PC-9 (cell line): ENCODE data around the gene TSNAX. TPM values are rescaled to one million over a fixed set of nuclear protein-coding genes. Genes with fewer than 3 reads are reported as not detected.
"Not testable (repeated sequence)": the region's sequence is repeated elsewhere in the genome, so short reads cannot be mapped to it uniquely, and the experiment has no call there.

Source experiments
- BruUV-seq: library from RNA; stranded (reverse); fragments of 400-500 nt; replicated peaks from 2 replicates; lab custom pipeline; 2021; lab: Mats Ljungman, UMichigan
- CTCF ChIA-PET: fragments of 300-600 bp; sonication (Branson Sonifier 250); formaldehyde crosslinking; loops from one replicate; lab custom pipeline; 2022; ENCODE audit warnings: antibody characterized with exemption; lab: Charles Lee
- POLR2A ChIA-PET: fragments of 300-600 bp; sonication (Branson Sonifier 250); formaldehyde crosslinking; loops from one replicate; lab custom pipeline; 2022; ENCODE audit warnings: antibody characterized with exemption; ENCODE audit not compliant: unreplicated experiment; lab: Charles Lee
- DNase-seq, 2 experiments: peaks; one replicate each; pipeline versions ENCODE4 v3.0.0 to v3.0.0-alpha.2; 2015 to 2022; ENCODE audit warnings: mixed read lengths in 1 of 2
- H2AFZ ChIP-seq: fragments of 200-600 bp; sonication (generic); 2 replicates; pipeline ENCODE4 v1.8.1; 2017; ENCODE audit warnings: antibody characterized with exemption
- H3F3A ChIP-seq: fragments of 200-600 bp; sonication (generic); 2 replicates; pipeline ENCODE4 v1.8.1; 2017; ENCODE audit warnings: antibody characterized with exemption, mild to moderate bottlenecking, low read depth; ENCODE audit not compliant: insufficient read depth
- H3K27ac ChIP-seq: fragments of 200-600 bp; sonication (generic); 2 replicates; pipeline ENCODE4 v1.6.1; 2016; ENCODE audit warnings: mixed run types
- H3K27me3 ChIP-seq: fragments of 200-600 bp; sonication (generic); 2 replicates; pipeline ENCODE4 v1.6.1; 2016; ENCODE audit warnings: low read depth, mixed run types; ENCODE audit not compliant: insufficient read depth
- H3K36me3 ChIP-seq: fragments of 200-600 bp; sonication (generic); 2 replicates; pipeline ENCODE4 v1.6.1; 2016; ENCODE audit warnings: low read depth, mixed run types
- H3K4me1 ChIP-seq: fragments of 200-600 bp; sonication (generic); replicated peaks from 2 replicates; pipeline ENCODE4 v1.6.1; 2016; ENCODE audit warnings: mixed run types; ENCODE audit not compliant: insufficient read depth
- H3K4me2 ChIP-seq: fragments of 200-600 bp; sonication (generic); 2 replicates; pipeline ENCODE4 v1.6.1; 2017; ENCODE audit warnings: mixed run types
- H3K4me3 ChIP-seq: fragments of 200-600 bp; sonication (generic); 2 replicates; pipeline ENCODE4 v1.6.1; 2016; ENCODE audit warnings: mixed run types
- H3K79me2 ChIP-seq: fragments of 200-600 bp; sonication (generic); 2 replicates; pipeline ENCODE4 v1.6.1; 2017; ENCODE audit warnings: low read depth, mixed run types
- H3K9me2 ChIP-seq: fragments of 200-600 bp; sonication (generic); 2 replicates; pipeline ENCODE4 v1.8.1; 2017; ENCODE audit warnings: mild to moderate bottlenecking; ENCODE audit not compliant: insufficient read depth
- H3K9me3 ChIP-seq: fragments of 200-600 bp; sonication (generic); 2 replicates; pipeline ENCODE4 v1.8.1; 2016; ENCODE audit warnings: low read depth; ENCODE audit not compliant: insufficient read depth
- H4K20me1 ChIP-seq: fragments of 200-600 bp; sonication (generic); 2 replicates; pipeline ENCODE4 v1.8.1; 2017; ENCODE audit not compliant: insufficient read depth
- EZH2 ChIP-seq: fragments of 200-600 bp; sonication (generic); IDR thresholded peaks from 2 replicates; pipeline ENCODE4 v1.8.0; 2017; ENCODE audit warnings: antibody characterized with exemption, low read depth
- intact Hi-C: fragments of 100-400 bp; cut with micrococcal nuclease; formaldehyde crosslinking; loops from one replicate; pipeline ENCODE4 v1.10.0; 2022; ENCODE audit not compliant: unreplicated experiment
- total RNA-seq: library from RNA; stranded (reverse); gene quantifications from 2 replicates; pipeline ENCODE4 v1.2.3, GENCODE V29; 2021
- TF ChIP-seq, protein P1 (sequence below): fragments of 200-600 bp; sonication (generic); conservative IDR thresholded peaks from 2 replicates; pipeline ENCODE4 v1.6.1; 2017; ENCODE audit warnings: mixed run types, antibody characterized with exemption, mild to moderate bottlenecking, moderate library complexity

The TSNAX gene
- total RNA-seq, 1 experiment from 2014 or later: 32.1 TPM

DNA sequence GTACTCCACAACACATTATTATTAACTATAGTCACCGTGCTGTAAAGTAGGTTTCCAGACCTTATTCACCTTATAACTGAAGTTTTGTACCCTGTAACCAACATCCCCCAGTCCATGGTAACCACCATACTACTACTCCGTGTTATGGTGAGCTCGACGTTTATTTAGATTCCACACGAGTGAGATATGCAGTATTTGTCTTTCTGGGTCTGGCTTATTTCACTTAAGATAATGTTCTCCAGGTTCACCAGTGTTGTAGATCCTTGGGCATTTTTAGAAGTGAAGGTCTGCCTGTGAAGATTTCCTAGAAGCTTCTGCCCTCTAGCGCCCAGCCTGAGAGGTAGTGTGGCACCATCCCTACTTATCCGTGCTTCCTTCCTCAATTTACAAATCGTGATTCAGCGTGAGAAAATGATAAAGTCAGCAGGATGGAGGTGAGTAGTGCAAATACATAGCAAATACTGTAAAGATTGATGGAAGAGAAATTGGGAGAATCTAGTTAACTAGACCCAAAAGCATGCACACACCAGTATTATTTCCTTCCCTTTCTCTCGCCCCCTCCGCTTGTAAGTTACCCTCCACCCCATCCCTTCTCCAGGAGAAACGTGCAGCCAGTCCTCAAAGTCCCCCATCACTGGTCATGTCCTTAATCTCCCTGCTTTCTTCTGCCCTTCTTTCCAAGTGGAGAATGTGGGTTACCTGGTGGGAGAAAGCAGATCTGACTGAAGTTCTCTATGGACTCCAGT, 62.2 kb downstream of the TSNAX start:
- CTCF ChIA-PET: interaction anchor here (0.5 to 0.6 kb wide), 2 partner anchors 29 to 422 kb away, joined by 4 to 5 read pairs; no protein-coding TSS in a partner anchor
- Histone ChIP-seq H3K4me3 (no peak overlapping the region), H3F3A (no peaks in the 10 kb centered on the region), H3K79me2 (no peaks in the 10 kb centered on the region), H3K4me1 (no peaks in the 10 kb centered on the region), H3K27ac (no peak overlapping the region), H3K4me2 (no peak overlapping the region), H3K9me2 (no peaks in the 10 kb centered on the region), H3K27me3 (no peaks in the 10 kb centered on the region), H4K20me1 (no peaks in the 10 kb centered on the region), H2AFZ (no peak overlapping the region), H3K36me3 (no peaks in the 10 kb centered on the region), H3K9me3 (no peaks in the 10 kb centered on the region)
- peak; percentile 34 to 56 for DNase-seq
- TF ChIP-seq, protein P1, sequence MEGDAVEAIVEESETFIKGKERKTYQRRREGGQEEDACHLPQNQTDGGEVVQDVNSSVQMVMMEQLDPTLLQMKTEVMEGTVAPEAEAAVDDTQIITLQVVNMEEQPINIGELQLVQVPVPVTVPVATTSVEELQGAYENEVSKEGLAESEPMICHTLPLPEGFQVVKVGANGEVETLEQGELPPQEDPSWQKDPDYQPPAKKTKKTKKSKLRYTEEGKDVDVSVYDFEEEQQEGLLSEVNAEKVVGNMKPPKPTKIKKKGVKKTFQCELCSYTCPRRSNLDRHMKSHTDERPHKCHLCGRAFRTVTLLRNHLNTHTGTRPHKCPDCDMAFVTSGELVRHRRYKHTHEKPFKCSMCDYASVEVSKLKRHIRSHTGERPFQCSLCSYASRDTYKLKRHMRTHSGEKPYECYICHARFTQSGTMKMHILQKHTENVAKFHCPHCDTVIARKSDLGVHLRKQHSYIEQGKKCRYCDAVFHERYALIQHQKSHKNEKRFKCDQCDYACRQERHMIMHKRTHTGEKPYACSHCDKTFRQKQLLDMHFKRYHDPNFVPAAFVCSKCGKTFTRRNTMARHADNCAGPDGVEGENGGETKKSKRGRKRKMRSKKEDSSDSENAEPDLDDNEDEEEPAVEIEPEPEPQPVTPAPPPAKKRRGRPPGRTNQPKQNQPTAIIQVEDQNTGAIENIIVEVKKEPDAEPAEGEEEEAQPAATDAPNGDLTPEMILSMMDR: peak; percentile 82
- no peak for TF ChIP-seq EZH2
- intact Hi-C loops: loop anchor here (1.0 kb wide), 1 partner anchor 233 kb away; no protein-coding TSS in a partner anchor
- BruUV-seq: no TSS peak
- POLR2A ChIA-PET: no interaction called here

DNA sequence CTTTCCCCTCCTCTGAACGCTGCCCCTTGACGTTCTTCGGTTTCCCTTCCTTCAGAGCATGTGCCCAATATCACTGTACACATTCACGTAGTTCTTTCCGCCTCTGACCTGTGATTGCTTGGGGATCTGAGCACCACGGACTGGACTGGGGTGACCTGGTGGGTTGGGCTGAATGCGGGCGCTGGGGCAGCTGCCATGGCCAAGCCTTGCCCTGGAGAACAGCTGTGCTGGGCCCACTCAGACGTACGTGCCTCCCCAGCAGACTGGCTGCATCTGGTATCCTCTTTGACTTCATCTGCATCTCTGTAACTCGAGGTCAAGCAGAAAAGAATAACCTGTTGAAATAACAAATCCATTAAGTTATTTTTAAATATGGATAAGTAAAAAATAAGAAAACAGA, 63.0 kb downstream of the TSNAX start:
- TF ChIP-seq, protein P1: no peak
- TF ChIP-seq EZH2: no peak
- no peaks in the 10 kb centered on the region for H3K4me1 ChIP-seq
- POLR2A ChIA-PET: no interaction called here
- CTCF ChIA-PET: no interaction called here
- no peak overlapping the region for H3K4me3 ChIP-seq
- no peaks in the 10 kb centered on the region for H3K27me3 ChIP-seq
- H3K4me2 ChIP-seq: no peak overlapping the region
- H3K9me2 ChIP-seq: no peaks in the 10 kb centered on the region
- intact Hi-C loops: no loop called here
- no peaks in the 10 kb centered on the region for H3K36me3 ChIP-seq
- no peaks in the 10 kb centered on the region for H3F3A ChIP-seq
- H3K27ac ChIP-seq: no peak overlapping the region
- no peak for DNase-seq
- H3K79me2 ChIP-seq: no peaks in the 10 kb centered on the region
- no TSS peak for BruUV-seq
- H2AFZ ChIP-seq: no peak overlapping the region
- no peaks in the 10 kb centered on the region for H4K20me1 ChIP-seq
- no peaks in the 10 kb centered on the region for H3K9me3 ChIP-seq

DNA sequence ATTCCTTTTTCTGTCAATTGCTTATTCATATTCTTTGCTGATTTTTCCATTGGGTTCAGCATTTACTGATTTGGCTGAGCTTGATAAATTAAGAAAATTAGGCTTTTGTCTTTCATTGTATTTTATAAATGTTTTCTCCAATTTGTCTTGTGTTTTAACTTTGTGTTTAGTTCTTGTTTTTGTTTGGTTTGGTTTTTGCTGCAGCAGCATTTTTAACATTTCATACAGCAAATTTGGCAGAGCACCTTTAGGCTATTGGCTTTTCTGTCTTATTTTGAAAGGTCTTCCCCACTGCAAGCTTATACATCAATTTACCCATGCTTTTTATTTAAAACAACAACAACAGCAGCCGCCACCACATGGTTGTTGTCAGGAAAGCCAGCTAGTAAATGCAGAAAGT, 64.3 kb downstream of the TSNAX start:
- Histone ChIP-seq H3K9me2 (no peaks in the 10 kb centered on the region), H3K4me1 (no peaks in the 10 kb centered on the region), H4K20me1 (no peaks in the 10 kb centered on the region), H3K36me3 (no peaks in the 10 kb centered on the region), H3K4me2 (no peak overlapping the region), H3F3A (no peaks in the 10 kb centered on the region), H3K79me2 (no peaks in the 10 kb centered on the region), H3K4me3 (no peak overlapping the region), H2AFZ (no peak overlapping the region), H3K27me3 (no peaks in the 10 kb centered on the region), H3K27ac (no peak overlapping the region), H3K9me3 (no peaks in the 10 kb centered on the region)
- CTCF ChIA-PET: interaction anchor here (0.6 kb wide), 1 partner anchor 236 kb away, joined by 3 read pairs; no protein-coding TSS in a partner anchor
- BruUV-seq: no TSS peak
- intact Hi-C loops: no loop called here
- POLR2A ChIA-PET: no interaction called here
- TF ChIP-seq, protein P1: no peak
- DNase-seq: no peak

DNA sequence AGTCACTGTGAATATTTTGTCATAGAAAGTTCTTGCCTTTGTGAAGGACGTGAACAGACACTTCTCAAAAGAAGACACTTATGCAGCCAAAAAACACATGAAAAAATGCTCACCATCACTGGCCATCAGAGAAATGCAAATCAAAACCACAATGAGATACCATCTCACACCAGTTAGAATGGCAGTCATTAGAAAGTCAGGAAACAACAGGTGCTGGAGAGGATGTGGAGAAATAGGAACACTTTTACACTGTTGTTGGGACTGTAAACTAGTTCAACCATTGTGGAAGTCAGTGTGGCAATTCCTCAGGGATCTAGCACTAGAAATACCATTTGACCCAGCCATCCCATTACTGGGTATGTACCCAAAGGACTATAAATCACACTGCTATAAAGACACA, 64.8 kb downstream of the TSNAX start:
- CTCF ChIA-PET: interaction anchor here (0.6 kb wide), 1 partner anchor 236 kb away, joined by 3 read pairs; no protein-coding TSS in a partner anchor
- intact Hi-C loops, H3K4me3 ChIP-seq: not testable (repeated sequence)

More for the DNA sequence above, 64.8 kb downstream of the TSNAX start:
- H2AFZ ChIP-seq, H3K9me3 ChIP-seq, H3K4me2 ChIP-seq, H3K36me3 ChIP-seq, H3F3A ChIP-seq, H4K20me1 ChIP-seq, H3K9me2 ChIP-seq, POLR2A ChIA-PET, DNase-seq, BruUV-seq, H3K4me1 ChIP-seq, H3K27me3 ChIP-seq, H3K27ac ChIP-seq, H3K79me2 ChIP-seq: not testable (repeated sequence)
